MG63 (cell line): ENCODE data around the gene RBMS3. TPM values are rescaled to one million over a fixed set of nuclear protein-coding genes. Genes with fewer than 3 reads are reported as not detected.
"Not testable (repeated sequence)": the region's sequence is repeated elsewhere in the genome, so short reads cannot be mapped to it uniquely, and the experiment has no call there.

Source experiments
- DNase-seq: peaks from one replicate; pipeline ENCODE4 v3.0.0-alpha.2; 2020
- H3K27me3 ChIP-seq: fragments of 250-450 bp; sonication (Bioruptor Pico); 2 replicates; pipeline ENCODE4 v1.5.1; 2020; ENCODE audit warnings: mild to moderate bottlenecking, moderate library complexity
- H3K36me3 ChIP-seq: fragments of 250-450 bp; sonication (Bioruptor Pico); 2 replicates; pipeline ENCODE4 v1.5.1; 2020; ENCODE audit warnings: mild to moderate bottlenecking, moderate library complexity
- H3K4me3 ChIP-seq: fragments of 250-450 bp; sonication (Bioruptor Pico); 2 replicates; pipeline ENCODE4 v1.5.1; 2020; ENCODE audit warnings: mild to moderate bottlenecking, moderate library complexity
- H3K9me3 ChIP-seq: fragments of 250-450 bp; sonication (Bioruptor Pico); 2 replicates; pipeline ENCODE4 v1.5.1; 2020; ENCODE audit warnings: mild to moderate bottlenecking, moderate library complexity
- total RNA-seq: library from RNA; depleted of rRNA; stranded (reverse); fragments of >200 nt; shearing (Covaris generic); gene quantifications from 2 replicates; pipeline ENCODE4 v1.2.3, GENCODE V29; 2014; ENCODE audit warnings: low replicate concordance

Gene RBMS3
- total RNA-seq, 1 experiment from 2014 or later, result 12.0 TPM

GRCh38 chr3:29382409-29382808, 101.5 kb downstream of the RBMS3 start:
- H3K9me3 ChIP-seq, result no peaks in the 10 kb centered on the region
- no peaks in the 10 kb centered on the region; the same call in 1 of the 2 replicates for H3K36me3 ChIP-seq
- DNase-seq, result no peak
- no peaks in the 10 kb centered on the region for H3K27me3 ChIP-seq
- no peak overlapping the region for H3K4me3 ChIP-seq

GRCh38 chr3:29382845-29383244, 102.0 kb downstream of the RBMS3 start:
- no peak for DNase-seq
- no peaks in the 10 kb centered on the region; the same call in 1 of the 2 replicates for H3K36me3 ChIP-seq
- H3K27me3 ChIP-seq, result no peaks in the 10 kb centered on the region
- H3K9me3 ChIP-seq, result no peaks in the 10 kb centered on the region
- no peak overlapping the region for H3K4me3 ChIP-seq

- no peak for DNase-seq
- H3K36me3 ChIP-seq, result no peaks in the 10 kb centered on the region; the same call in 1 of the 2 replicates
- no peak overlapping the region for H3K4me3 ChIP-seq
- no peaks in the 10 kb centered on the region for H3K9me3 ChIP-seq
- H3K27me3 ChIP-seq, result no peaks in the 10 kb centered on the region
Observed at GRCh38 chr3:29384640-29385039, 103.8 kb downstream of the RBMS3 start.

DNA sequence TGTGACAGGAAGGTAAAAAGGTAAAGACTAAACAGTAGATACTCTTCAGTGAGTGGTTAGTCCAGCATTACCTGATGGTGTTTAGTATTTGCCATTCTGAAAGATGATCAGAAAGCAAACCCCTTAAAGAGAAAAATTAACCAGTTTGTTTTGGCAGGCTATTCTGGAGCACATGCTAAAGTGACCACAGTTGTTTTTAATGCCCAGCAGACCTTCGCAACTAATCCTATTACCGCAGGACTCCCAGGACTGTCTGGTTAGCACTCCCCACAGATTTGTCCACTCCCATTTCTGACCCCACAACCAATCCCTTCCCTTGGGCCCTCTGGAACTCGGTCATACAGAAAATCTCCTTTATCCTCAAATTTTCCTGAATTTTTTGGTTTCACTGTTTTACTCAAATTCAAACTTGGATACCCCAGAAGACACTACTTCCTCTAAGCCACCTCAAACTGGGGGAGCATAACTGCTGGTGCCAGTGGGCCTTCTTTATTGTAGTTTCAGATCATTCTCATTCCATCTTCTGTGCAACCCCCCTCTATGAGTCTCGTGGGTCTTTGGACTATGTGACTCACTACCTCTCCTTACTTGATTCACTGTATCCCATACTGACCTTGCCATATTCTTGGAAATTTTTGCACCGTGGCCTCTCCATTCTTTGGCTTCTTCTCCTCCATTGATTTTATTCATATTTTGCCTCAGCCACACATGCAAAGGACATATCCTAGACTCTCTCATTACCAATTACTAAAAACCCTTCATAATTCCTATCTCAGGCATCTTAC, 104.4 kb downstream of the RBMS3 start:
- Histone ChIP-seq H3K27me3 (no peaks in the 10 kb centered on the region), H3K36me3 (no peaks in the 10 kb centered on the region; the same call in 1 of the 2 replicates), H3K4me3 (no peak overlapping the region), H3K9me3 (no peaks in the 10 kb centered on the region)
- no peak for DNase-seq

GRCh38 chr3:29389362-29389761, 108.5 kb downstream of the RBMS3 start:
- H3K4me3 ChIP-seq, result no peak overlapping the region
- H3K27me3 ChIP-seq, result no peaks in the 10 kb centered on the region
- no peaks in the 10 kb centered on the region; the same call in 1 of the 2 replicates for H3K36me3 ChIP-seq
- H3K9me3 ChIP-seq, result no peaks in the 10 kb centered on the region
- DNase-seq, result no peak

DNA sequence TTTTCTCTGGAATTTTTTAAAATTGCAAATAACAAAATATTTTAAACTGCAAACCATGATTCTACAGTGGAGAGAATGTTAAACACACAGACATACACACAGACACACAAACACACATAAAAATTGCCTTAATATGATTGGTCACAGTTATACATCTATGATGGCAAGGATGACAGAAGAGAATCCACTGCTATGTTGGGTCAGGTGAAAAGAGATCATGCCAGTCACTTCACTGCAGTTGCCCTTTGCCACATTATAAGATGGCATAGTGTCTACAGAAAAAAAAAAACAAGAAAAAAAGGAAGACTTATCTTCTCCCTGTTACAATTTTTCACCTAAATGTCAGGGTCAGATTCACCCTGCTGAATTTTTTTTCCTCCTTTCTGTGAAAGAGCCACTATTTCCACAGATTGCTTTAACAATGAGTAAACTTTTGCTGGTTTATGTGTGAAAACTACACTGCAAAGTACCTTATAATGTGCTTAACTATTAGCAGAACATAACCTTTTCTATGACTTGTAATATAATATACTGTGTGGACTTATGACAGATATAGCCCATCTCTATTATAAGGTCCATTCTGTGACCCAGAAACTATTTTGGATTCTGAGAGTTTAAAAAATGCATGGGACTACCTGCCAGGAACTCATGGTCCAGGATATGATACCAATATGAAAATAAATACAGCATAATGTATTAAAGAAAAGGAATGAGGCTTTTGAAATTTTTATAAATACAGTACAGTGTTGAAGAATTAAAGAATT, 111.9 kb downstream of the RBMS3 start:
- H3K27me3 ChIP-seq, result no peaks in the 10 kb centered on the region
- H3K36me3 ChIP-seq, result no peaks in the 10 kb centered on the region
- no peak overlapping the region for H3K4me3 ChIP-seq
- no peaks in the 10 kb centered on the region for H3K9me3 ChIP-seq
- no peak for DNase-seq

DNA sequence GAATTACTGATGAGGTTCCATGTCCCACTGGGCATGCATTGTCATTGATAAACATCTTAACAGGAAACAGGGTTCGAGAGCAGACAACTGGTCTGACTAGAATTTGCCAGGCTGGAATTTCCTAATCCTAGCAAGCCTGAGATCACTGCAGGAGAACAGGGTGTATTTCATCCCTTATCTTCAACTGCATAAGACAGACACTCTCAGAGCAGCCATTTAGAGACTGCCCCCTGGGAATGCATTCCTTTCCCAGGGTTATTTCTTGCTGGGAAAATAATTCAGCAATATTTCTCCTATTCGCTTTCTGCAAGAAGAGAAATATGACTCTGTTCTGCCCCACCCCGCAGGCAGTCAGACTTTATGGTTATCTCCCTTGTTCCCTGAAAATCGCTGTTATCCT, 113.1 kb downstream of the RBMS3 start:
- H3K36me3 ChIP-seq, DNase-seq, H3K4me3 ChIP-seq, H3K27me3 ChIP-seq, H3K9me3 ChIP-seq: not testable (repeated sequence)

DNA sequence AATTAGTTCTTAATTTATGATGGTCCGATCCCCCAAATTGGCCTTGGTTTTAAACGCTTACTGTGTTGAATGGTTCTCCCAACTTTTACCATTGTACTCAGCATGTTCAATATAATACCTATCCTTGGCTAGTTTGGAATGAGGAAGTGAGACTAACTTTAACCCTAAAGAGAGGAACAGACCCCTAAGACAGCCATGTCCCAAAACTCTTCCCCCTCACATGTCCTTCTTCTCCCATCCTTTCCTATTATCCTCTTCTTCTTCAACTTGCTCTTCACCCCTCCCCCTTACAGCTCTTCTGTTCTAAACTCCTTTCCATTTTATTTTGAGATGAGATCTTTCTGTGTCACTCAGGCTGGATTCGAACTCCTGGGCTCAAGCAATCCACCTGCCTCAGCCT, 116.5 kb downstream of the RBMS3 start:
- H3K36me3 ChIP-seq, result no peaks in the 10 kb centered on the region
- no peak for DNase-seq
- H3K9me3 ChIP-seq, result no peaks in the 10 kb centered on the region
- H3K4me3 ChIP-seq, result no peak overlapping the region
- no peaks in the 10 kb centered on the region for H3K27me3 ChIP-seq

- no peaks in the 10 kb centered on the region for H3K36me3 ChIP-seq
- DNase-seq, result no peak
- H3K27me3 ChIP-seq, result no peaks in the 10 kb centered on the region
- H3K9me3 ChIP-seq, result no peaks in the 10 kb centered on the region
- no peak overlapping the region for H3K4me3 ChIP-seq
Observed at GRCh38 chr3:29398787-29399186, 117.9 kb downstream of the RBMS3 start.

DNA sequence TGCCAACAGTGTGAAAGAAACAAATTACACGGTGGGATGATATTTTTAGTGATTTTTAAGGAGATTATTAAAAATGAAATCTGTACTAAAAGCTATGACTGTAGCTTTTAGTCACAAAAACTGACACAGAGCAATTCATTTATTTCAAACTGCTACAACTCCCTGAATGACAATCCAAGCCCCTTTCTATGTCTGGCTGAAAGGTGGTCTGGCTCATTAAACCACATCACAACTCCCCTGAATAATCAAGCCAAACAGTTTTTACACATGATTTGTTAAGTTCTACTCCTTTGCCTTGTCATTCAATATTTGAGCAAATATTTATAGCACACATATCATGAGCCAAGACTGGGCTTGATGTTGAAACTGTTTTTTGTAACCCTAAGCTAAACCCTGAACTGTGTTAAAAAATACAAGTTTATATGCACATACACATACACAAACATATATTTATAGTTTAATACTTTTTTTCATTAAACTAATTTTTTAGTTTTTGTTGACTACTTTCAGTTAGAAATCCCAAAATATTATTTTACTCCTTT, 125.5 kb downstream of the RBMS3 start:
- no peaks in the 10 kb centered on the region for H3K9me3 ChIP-seq
- DNase-seq, result no peak

DNA sequence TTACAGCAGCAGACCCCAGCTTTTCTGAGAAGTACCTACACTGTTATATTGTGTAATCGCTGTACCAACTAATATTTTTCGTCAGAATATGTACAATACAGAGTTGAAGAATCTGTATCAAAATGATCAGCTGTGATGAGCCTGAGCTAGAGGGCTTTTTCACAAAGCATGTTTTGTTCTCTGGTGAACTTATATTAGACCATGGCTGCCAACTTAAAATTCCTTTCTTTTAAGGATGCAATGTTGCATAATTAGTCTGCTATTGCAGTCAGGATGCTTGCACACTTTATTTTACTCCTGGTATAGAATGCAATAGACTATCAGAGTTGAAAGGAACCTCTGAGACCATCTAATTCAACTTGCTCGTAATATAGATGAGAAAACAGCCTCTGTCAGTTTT, 127.8 kb downstream of the RBMS3 start:
- H3K27me3 ChIP-seq, result no peaks in the 10 kb centered on the region
- peaks cover 3% of the 10 kb centered on the region; the same call in 1 of the 2 replicates for H3K36me3 ChIP-seq
- no peaks in the 10 kb centered on the region for H3K9me3 ChIP-seq
- no peak for DNase-seq
- H3K4me3 ChIP-seq, result no peak overlapping the region

More for the DNA sequence above, 125.5 kb downstream of the RBMS3 start:
- Histone ChIP-seq H3K4me3 (no peak overlapping the region), H3K27me3 (no peaks in the 10 kb centered on the region), H3K36me3 (peaks cover 3% of the 10 kb centered on the region; the same call in 1 of the 2 replicates)

DNA sequence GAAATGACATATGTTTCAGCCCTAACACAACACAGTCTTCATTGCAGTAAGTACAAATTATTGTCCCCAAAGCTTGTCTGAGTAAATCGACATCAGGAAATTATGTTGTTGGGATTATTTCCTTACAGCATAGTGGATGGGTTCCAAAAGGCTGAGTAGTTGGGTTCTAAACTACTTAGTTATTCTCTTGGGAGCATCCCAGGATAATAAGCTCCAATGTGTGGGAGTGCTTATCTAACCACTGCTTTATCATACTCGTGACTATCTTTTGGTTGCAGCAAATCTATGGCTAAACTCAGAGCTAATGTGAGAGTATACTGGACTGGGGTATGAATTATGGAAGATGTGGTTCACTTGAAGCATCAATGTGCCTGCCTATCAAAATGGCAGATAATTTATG, 128.5 kb downstream of the RBMS3 start:
- H3K36me3 ChIP-seq, result peaks cover 3% of the 10 kb centered on the region; the same call in 1 of the 2 replicates
- H3K4me3 ChIP-seq, result no peak overlapping the region
- no peak for DNase-seq
- no peaks in the 10 kb centered on the region for H3K9me3 ChIP-seq
- H3K27me3 ChIP-seq, result no peaks in the 10 kb centered on the region

GRCh38 chr3:29410220-29410619, 129.3 kb downstream of the RBMS3 start:
- DNase-seq, result no peak
- Histone ChIP-seq H3K27me3 (no peaks in the 10 kb centered on the region), H3K36me3 (peaks cover 3% of the 10 kb centered on the region; the same call in 1 of the 2 replicates), H3K9me3 (no peaks in the 10 kb centered on the region), H3K4me3 (no peak overlapping the region)

- DNase-seq, result no peak
- no peak overlapping the region for H3K4me3 ChIP-seq
Observed at GRCh38 chr3:29410660-29411405, 130.0 kb downstream of the RBMS3 start.

DNA sequence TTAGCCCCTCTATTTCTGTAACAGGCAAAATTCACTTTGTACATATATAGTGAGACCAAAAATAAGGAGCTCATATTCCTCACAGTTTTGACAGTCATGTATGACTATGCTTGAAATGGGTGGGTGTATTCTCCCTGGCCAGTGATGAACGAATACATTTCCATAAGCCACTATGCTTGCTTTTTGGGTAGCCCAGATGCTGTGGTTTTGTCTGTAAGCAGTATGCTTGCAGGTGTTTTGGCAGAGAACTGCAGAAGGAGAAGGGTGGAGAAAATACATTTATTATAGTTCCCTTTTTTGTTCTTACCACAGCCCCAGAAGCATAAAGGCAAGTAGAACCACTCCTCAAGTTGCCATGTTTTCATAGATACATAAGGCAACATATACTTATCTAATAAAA, 131.2 kb downstream of the RBMS3 start:
- DNase-seq, result no peak
- Histone ChIP-seq H3K4me3 (no peak overlapping the region), H3K9me3 (no peaks in the 10 kb centered on the region), H3K27me3 (no peaks in the 10 kb centered on the region), H3K36me3 (peaks cover 3% of the 10 kb centered on the region; the same call in 1 of the 2 replicates)

More at GRCh38 chr3:29410660-29411405, 130.0 kb downstream of the RBMS3 start:
- no peaks in the 10 kb centered on the region for H3K27me3 ChIP-seq
- H3K36me3 ChIP-seq, result peaks cover 3% of the 10 kb centered on the region; the same call in 1 of the 2 replicates
- no peaks in the 10 kb centered on the region for H3K9me3 ChIP-seq

- no peaks in the 10 kb centered on the region for H3K27me3 ChIP-seq
- no peaks in the 10 kb centered on the region for H3K9me3 ChIP-seq
- no peak for DNase-seq
- no peaks in the 10 kb centered on the region; the same call in 1 of the 2 replicates for H3K36me3 ChIP-seq
- H3K4me3 ChIP-seq, result no peak overlapping the region
Observed at GRCh38 chr3:29414468-29415224, 133.8 kb downstream of the RBMS3 start.
